HEK293 (cell line): ENCODE measurements around the gene PLA2G4E.

Experiments used
- CTCF ChIA-PET: fragments of 350-600 bp; formaldehyde crosslinking; extraction: SDS; loops from one replicate; lab custom pipeline; 2021; ENCODE audit warnings: antibody characterized with exemption; lab: Yijun Ruan, JAX
- POLR2A ChIA-PET: fragments of 300-600 bp; formaldehyde crosslinking; extraction: SDS; loops from one replicate; lab custom pipeline; 2020; ENCODE audit warnings: antibody characterized with exemption, inconsistent platforms; lab: Yijun Ruan, JAX
- H3K27ac ChIP-seq: fragments of 200-500 bp; sonication (Bioruptor generic); 2 replicates; pipeline ENCODE4 v1.5.1; 2014; ENCODE audit warnings: low read depth, low read length, control low read depth, inconsistent platforms; ENCODE audit errors: extremely low read depth
- H3K36me3 ChIP-seq, 2 experiments: fragments of 200-500 bp in 1 of 2; sonication (Bioruptor generic) in 1 of 2; 1 replicate in 1 of 2; 2 replicates in 1 of 2; pipeline ENCODE4 v1.5.1; 2014 to 2017; ENCODE audit warnings: inconsistent platforms in 2 of 2, low read length in 2 of 2; ENCODE audit not compliant: control insufficient read depth in 2 of 2, insufficient read depth in 1 of 2
- H3K4me1 ChIP-seq: fragments of 200-500 bp; sonication (Bioruptor generic); 2 replicates; pipeline ENCODE4 v1.5.1; 2014; ENCODE audit warnings: mild to moderate bottlenecking, low read length, inconsistent platforms; ENCODE audit not compliant: control insufficient read depth, insufficient read depth
- H3K4me3 ChIP-seq: 2 replicates; pipeline ENCODE4 v1.5.1; 2011; ENCODE audit warnings: low read depth, mild to moderate bottlenecking, control low read depth, low read length, moderate library complexity
- H3K9me3 ChIP-seq: fragments of 200-500 bp; sonication (Bioruptor generic); 2 replicates; pipeline ENCODE4 v1.5.1; 2014; ENCODE audit warnings: low read depth, low read length, inconsistent platforms; ENCODE audit not compliant: control insufficient read depth, insufficient read depth
- BCL6B ChIP-seq: fragments of 450-650 bp; formaldehyde crosslinking; IDR thresholded peaks from 2 replicates; pipeline ENCODE4 v1.5.1; 2017; ENCODE audit warnings: missing biosample characterization, missing genetic modification characterization
- FEZF1 ChIP-seq: fragments of 450-650 bp; formaldehyde crosslinking; IDR thresholded peaks from 2 replicates; pipeline ENCODE4 v1.5.1; 2016; ENCODE audit warnings: missing biosample characterization, missing genetic modification characterization
- GLIS2 ChIP-seq: fragments of 450-650 bp; formaldehyde crosslinking; IDR thresholded peaks from 2 replicates; pipeline ENCODE4 v1.5.1; 2016; ENCODE audit warnings: missing biosample characterization, missing genetic modification characterization
- PBX3 ChIP-seq: sonication (generic); formaldehyde crosslinking; IDR thresholded peaks from 2 replicates; pipeline ENCODE4 v1.8.1; 2022; ENCODE audit warnings: mild to moderate bottlenecking, moderate library complexity, missing genetic modification reagents
- PRDM1 ChIP-seq: fragments of 450-650 bp; formaldehyde crosslinking; IDR thresholded peaks from 2 replicates; pipeline ENCODE4; 2016; ENCODE audit warnings: missing biosample characterization, missing genetic modification characterization
- SALL2 ChIP-seq: fragments of 450-650 bp; formaldehyde crosslinking; IDR thresholded peaks from 2 replicates; pipeline ENCODE4 v1.5.0; 2017; ENCODE audit warnings: missing biosample characterization, mild to moderate bottlenecking, missing genetic modification characterization, borderline replicate concordance
- SETDB1 ChIP-seq: IDR thresholded peaks from one replicate; pipeline ENCODE4 v1.6.1; 2017; ENCODE audit warnings: mild to moderate bottlenecking, low read length, moderate library complexity, mixed read lengths; ENCODE audit not compliant: insufficient read length
- WT1 ChIP-seq: fragments of 450-650 bp; formaldehyde crosslinking; IDR thresholded peaks from 2 replicates; pipeline ENCODE4 v1.5.1; 2016; ENCODE audit warnings: missing biosample characterization, missing genetic modification characterization
- ZBTB17 ChIP-seq: fragments of 450-650 bp; formaldehyde crosslinking; IDR thresholded peaks from 2 replicates; pipeline ENCODE4 v1.5.1; 2016; ENCODE audit warnings: missing biosample characterization, missing genetic modification characterization
- ZBTB26 ChIP-seq: fragments of 450-650 bp; formaldehyde crosslinking; optimal IDR thresholded peaks from 2 replicates; pipeline ENCODE3; 2016; ENCODE audit warnings: missing biosample characterization, mild to moderate bottlenecking, missing genetic modification characterization
- ZBTB48 ChIP-seq: fragments of 450-650 bp; formaldehyde crosslinking; IDR thresholded peaks from 2 replicates; pipeline ENCODE4 v1.5.1; 2016; ENCODE audit warnings: missing biosample characterization, missing genetic modification characterization
- ZFHX2 ChIP-seq: fragments of 450-650 bp; formaldehyde crosslinking; conservative IDR thresholded peaks from 2 replicates; pipeline ENCODE4 v1.5.1; 2016; ENCODE audit warnings: missing biosample characterization, missing genetic modification characterization
- ZIC2 ChIP-seq: fragments of 450-650 bp; formaldehyde crosslinking; IDR thresholded peaks from 2 replicates; pipeline ENCODE4 v1.5.1; 2016; ENCODE audit warnings: missing biosample characterization, missing genetic modification characterization
- ZNF146 ChIP-seq: fragments of 450-650 bp; formaldehyde crosslinking; IDR thresholded peaks from 2 replicates; pipeline ENCODE4 v1.5.1; 2016; ENCODE audit warnings: missing biosample characterization, missing genetic modification characterization
- ZNF16 ChIP-seq: fragments of 450-650 bp; formaldehyde crosslinking; IDR thresholded peaks from 2 replicates; pipeline ENCODE4 v1.5.1; 2016; ENCODE audit warnings: low read depth, missing biosample characterization, missing genetic modification characterization
- ZNF174 ChIP-seq: fragments of 450-650 bp; formaldehyde crosslinking; IDR thresholded peaks from 2 replicates; pipeline ENCODE4 v1.5.0; 2017; ENCODE audit warnings: missing biosample characterization, mild to moderate bottlenecking, missing genetic modification characterization
- ZNF175 ChIP-seq: fragments of 450-650 bp; formaldehyde crosslinking; IDR thresholded peaks from 2 replicates; pipeline ENCODE4 v1.5.1; 2016; ENCODE audit warnings: missing biosample characterization, missing genetic modification characterization
- ZNF184 ChIP-seq: fragments of 450-650 bp; IDR thresholded peaks from 2 replicates; pipeline ENCODE4 v1.5.1; 2018; ENCODE audit warnings: missing biosample characterization, mild to moderate bottlenecking, missing genetic modification characterization
- ZNF19 ChIP-seq: fragments of 450-650 bp; formaldehyde crosslinking; IDR thresholded peaks from 2 replicates; pipeline ENCODE4; 2016; ENCODE audit warnings: missing biosample characterization, missing genetic modification characterization, low read depth
- ZNF211 ChIP-seq: fragments of 450-650 bp; formaldehyde crosslinking; IDR thresholded peaks from 2 replicates; pipeline ENCODE4 v1.5.1; 2016; ENCODE audit warnings: low read depth, missing biosample characterization, missing genetic modification characterization
- ZNF248 ChIP-seq: fragments of 450-650 bp; formaldehyde crosslinking; IDR thresholded peaks from 2 replicates; pipeline ENCODE4 v1.5.1; 2017; ENCODE audit warnings: missing biosample characterization, missing genetic modification characterization
- ZNF266 ChIP-seq: fragments of 450-650 bp; formaldehyde crosslinking; IDR thresholded peaks from 2 replicates; pipeline ENCODE4 v1.5.1; 2016; ENCODE audit warnings: missing biosample characterization, missing genetic modification characterization, low read depth
- ZNF311 ChIP-seq: fragments of 450-650 bp; formaldehyde crosslinking; IDR thresholded peaks from 2 replicates; pipeline ENCODE4 v1.5.1; 2017; ENCODE audit warnings: missing biosample characterization, missing genetic modification characterization, borderline replicate concordance
- ZNF341 ChIP-seq: fragments of 450-650 bp; formaldehyde crosslinking; IDR thresholded peaks from 2 replicates; pipeline ENCODE4; 2016; ENCODE audit warnings: low read depth, missing biosample characterization, missing genetic modification characterization
- ZNF423 ChIP-seq: fragments of 450-650 bp; formaldehyde crosslinking; IDR thresholded peaks from 2 replicates; pipeline ENCODE4 v1.5.1; 2016; ENCODE audit warnings: missing biosample characterization, missing genetic modification characterization
- ZNF510 ChIP-seq: fragments of 450-650 bp; formaldehyde crosslinking; IDR thresholded peaks from 2 replicates; pipeline ENCODE4 v1.5.1; 2018; ENCODE audit warnings: mild to moderate bottlenecking, missing genetic modification characterization, missing biosample characterization; ENCODE audit not compliant: insufficient replicate concordance
- ZNF571 ChIP-seq: fragments of 450-650 bp; formaldehyde crosslinking; IDR thresholded peaks from 2 replicates; pipeline ENCODE4 v1.5.0; 2017; ENCODE audit warnings: missing biosample characterization, missing genetic modification characterization
- TF ChIP-seq, protein P1 (sequence below): fragments of 450-650 bp; IDR thresholded peaks from 2 replicates; pipeline ENCODE4 v1.5.1; 2018; ENCODE audit warnings: missing biosample characterization, missing genetic modification characterization

PLA2G4E gene

GRCh38 chr15:41932511-41933289, 88.1 kb downstream of the PLA2G4E start (continued):
- 0 out of 2 replicates have a peak, but pooled peaks have one; percentile 39 for TF ChIP-seq ZNF341 (tag by site-specific recombination)
- TF ChIP-seq ZNF211 (tag by site-specific recombination), result no peak
- TF ChIP-seq ZBTB48 (tag by site-specific recombination), result peak; percentile 85; the same call in 1 of the 2 replicates
- no peak for TF ChIP-seq PBX3 (CRISPR knock-in tag)
- no peak for TF ChIP-seq BCL6B (tag by site-specific recombination)
- 0 out of 2 replicates have a peak, but pooled peaks have one; percentile 15 for TF ChIP-seq ZBTB17 (tag by site-specific recombination)
- no peak for TF ChIP-seq FEZF1 (tag by site-specific recombination)
- TF ChIP-seq ZNF423 (tag by site-specific recombination), result no peak
- no peak for TF ChIP-seq ZNF510 (tag by site-specific recombination)
- TF ChIP-seq ZNF19 (tag by site-specific recombination), result no peak
- TF ChIP-seq ZNF571 (tag by site-specific recombination), result no peak

GRCh38 chr15:41932101-41932500, 88.7 kb downstream of the PLA2G4E start:
- no peaks in the 10 kb centered on the region for H3K36me3 ChIP-seq
- ChIA-PET CTCF (interaction anchor here (0.6 to 1.1 kb wide), 2 partner anchors 13 to 28 kb away, joined by 3 read pairs; no protein-coding TSS in a partner anchor), POLR2A (no interaction called here)
- H3K4me3 ChIP-seq, result no peak overlapping the region
- H3K4me1 ChIP-seq, result peaks cover 38% of the 10 kb centered on the region
- H3K9me3 ChIP-seq, result no peaks in the 10 kb centered on the region
- TF ChIP-seq ZNF248 (tag by site-specific recombination), result no peak
- TF ChIP-seq ZNF571 (tag by site-specific recombination), result no peak
- TF ChIP-seq SETDB1, result no peak
- TF ChIP-seq, protein P1, sequence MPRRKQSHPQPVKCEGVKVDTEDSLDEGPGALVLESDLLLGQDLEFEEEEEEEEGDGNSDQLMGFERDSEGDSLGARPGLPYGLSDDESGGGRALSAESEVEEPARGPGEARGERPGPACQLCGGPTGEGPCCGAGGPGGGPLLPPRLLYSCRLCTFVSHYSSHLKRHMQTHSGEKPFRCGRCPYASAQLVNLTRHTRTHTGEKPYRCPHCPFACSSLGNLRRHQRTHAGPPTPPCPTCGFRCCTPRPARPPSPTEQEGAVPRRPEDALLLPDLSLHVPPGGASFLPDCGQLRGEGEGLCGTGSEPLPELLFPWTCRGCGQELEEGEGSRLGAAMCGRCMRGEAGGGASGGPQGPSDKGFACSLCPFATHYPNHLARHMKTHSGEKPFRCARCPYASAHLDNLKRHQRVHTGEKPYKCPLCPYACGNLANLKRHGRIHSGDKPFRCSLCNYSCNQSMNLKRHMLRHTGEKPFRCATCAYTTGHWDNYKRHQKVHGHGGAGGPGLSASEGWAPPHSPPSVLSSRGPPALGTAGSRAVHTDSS, result no peak
- no peak for TF ChIP-seq GLIS2 (tag by site-specific recombination)
- TF ChIP-seq PRDM1 (tag by site-specific recombination), result no peak
- TF ChIP-seq ZNF175 (tag by site-specific recombination), result no peak
- TF ChIP-seq ZNF266 (tag by site-specific recombination), result no peak
- TF ChIP-seq ZNF311 (tag by site-specific recombination), result no peak
- no peak for TF ChIP-seq ZNF16 (tag by site-specific recombination)
- no peak for TF ChIP-seq ZFHX2 (tag by site-specific recombination)
- TF ChIP-seq ZIC2, result no peak
- TF ChIP-seq WT1 (tag by site-specific recombination), result no peak
- TF ChIP-seq ZNF184 (tag by site-specific recombination), result no peak
- TF ChIP-seq ZBTB26 (tag by site-specific recombination), result no peak
- no peak for TF ChIP-seq ZNF174 (tag by site-specific recombination)
- TF ChIP-seq SALL2 (tag by site-specific recombination), result no peak
- TF ChIP-seq ZNF146, result no peak
- no peak overlapping the region for H3K27ac ChIP-seq
